SH-SY5Y (cell line): Measurements from ENCODE around the gene FAM20B.

ENCODE experiments used
- GATA2 ChIP-seq: IDR thresholded peaks from 2 replicates; pipeline ENCODE4 v1.6.1; 2011; ENCODE audit warnings: mild to moderate bottlenecking, low read depth, low read length
- GATA3 ChIP-seq: IDR thresholded peaks from 2 replicates; pipeline ENCODE4 v1.6.1; 2011; ENCODE audit warnings: low read depth, mild to moderate bottlenecking, low read length, moderate library complexity

- TF ChIP-seq GATA2: no peak
- no peak for TF ChIP-seq GATA3
Observed at GRCh38 chr1:179058487-179059483, 33.1 kb downstream of the FAM20B start.
